ENCODE data around the gene C1orf74. TPM values are rescaled to one million over a fixed set of nuclear protein-coding genes. Genes with fewer than 3 reads are reported as not detected.

Gene C1orf74
- 1.9 and 2.4 TPM in 2 replicates for total RNA-seq

DNA sequence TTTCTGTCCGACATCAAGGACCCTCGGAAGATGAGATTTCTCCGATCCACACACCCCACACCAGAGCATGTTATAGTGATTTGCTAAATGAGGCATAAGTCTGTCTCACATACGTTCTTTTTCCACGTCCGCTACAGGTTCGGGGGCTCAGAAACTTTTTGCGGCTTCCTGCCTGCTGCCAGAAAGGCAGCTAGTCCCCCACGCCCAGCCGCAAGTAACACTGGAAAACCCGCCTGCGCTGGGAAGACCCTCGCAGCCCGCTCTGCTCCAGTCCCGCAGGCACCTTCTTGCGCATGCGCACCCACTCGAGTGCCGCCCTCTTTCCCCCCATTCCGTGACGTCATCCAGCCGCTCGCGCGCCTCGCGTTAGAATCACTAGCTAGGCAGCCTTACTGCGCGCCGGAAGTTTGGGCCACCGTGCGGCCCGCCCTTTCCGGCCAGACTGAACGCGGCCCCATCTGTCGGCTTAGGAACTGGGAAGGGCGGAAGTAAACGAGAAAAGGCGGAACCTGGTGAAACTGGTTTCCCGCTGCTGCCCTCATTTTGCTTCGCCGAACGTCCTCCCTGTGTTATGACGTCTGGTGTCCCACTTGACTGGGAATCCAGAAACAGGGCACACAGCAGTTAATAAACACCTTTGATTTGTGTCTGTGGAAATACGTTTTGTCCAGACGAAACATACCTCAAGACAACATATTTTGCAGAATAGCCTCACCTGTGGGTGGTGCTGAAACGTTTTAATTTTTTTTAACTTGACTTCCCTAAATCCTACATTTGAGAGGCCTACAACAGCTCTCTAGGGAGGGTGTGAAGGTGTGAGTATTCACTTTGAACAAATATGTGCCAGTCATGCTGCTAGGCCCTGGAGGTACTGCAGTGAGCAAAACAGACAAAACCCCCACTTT lies at the start of gene C1orf74:
C1orf74 (minus strand) TSS at position 295 of the 905 bp plus-strand sequence. CDS start 925 bp downstream, outside the sequence.

DNA sequence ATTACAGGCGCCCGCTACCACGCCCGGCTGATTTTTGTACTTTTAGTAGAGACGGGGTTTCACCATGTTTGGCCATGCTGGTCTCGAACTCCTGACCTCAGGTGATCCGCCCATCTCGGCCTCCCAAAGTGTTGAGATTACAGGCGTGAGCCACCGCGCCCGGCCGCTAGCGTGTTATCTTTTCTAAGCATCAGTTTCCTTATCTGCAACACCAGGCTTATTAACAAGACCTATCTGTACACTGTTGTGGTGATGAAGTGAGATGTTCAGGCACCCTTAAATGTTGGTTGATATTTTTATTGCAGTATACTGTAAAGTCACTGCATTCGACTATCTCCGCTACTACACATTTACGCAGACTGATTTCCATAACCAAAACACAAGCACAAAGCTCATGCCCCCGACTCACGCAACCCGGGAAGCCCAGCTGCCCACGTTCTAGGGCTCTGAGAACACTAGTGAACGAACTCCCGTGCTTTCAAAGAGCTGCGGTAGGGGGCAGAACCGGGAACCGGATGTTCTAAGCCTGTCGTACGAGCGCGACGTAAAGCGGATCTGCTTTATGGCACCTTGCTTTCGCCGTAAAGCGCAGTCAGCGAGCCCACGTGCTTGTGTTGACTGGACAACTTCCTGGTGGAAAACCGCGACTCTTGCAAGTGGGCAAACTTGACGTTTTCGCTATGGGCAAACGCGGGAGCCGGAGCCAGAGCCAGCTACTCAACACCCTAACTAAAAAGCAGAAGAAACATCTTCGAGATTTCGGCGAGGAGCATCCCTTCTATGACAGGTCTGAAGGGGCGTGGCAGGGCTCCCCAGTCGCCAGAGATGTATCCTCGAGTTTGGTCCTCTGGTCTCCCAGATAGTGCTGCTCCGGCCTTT lies 43.3 kb upstream of the C1orf74 start, which contains the start of gene UTP25:
UTP25 (plus strand) TSS at position 589 of the 879 bp plus-strand sequence; CDS start at position 681, 92 bp downstream.

GRCh38 chr1:209805875-209806760 lies 21.8 kb upstream of the C1orf74 start, which contains the start of gene IRF6:
TSS of gene IRF6 (minus strand) at chr1:209806142. CDS start at chr1:209801413, 4,729 bp downstream.

GRCh38 chr1:209755926-209756614 lies 28.3 kb downstream of the C1orf74 start, which contains the start of gene TRAF3IP3:
TSS of gene TRAF3IP3 (plus strand) at chr1:209756053. CDS start at chr1:209760040, 3,987 bp downstream.

Other genes starting within 250 kb of the C1orf74 start
- gene CAMK1G, start 200.8 kb downstream of the C1orf74 start, total RNA-seq, result not detected in 2 replicates
- 3.9 and 4.6 TPM in 2 replicates for gene LAMB3, start 132.1 kb downstream of the C1orf74 start, total RNA-seq
- gene G0S2, start 109.1 kb downstream of the C1orf74 start, total RNA-seq, result 0.65 and 1.6 TPM in 2 replicates
- 0.32 TPM in 1 of 2 replicates, not detected in the other for gene HSD11B1, start 79.7 kb downstream of the C1orf74 start, total RNA-seq
- not detected in 2 replicates for gene TRAF3IP3, start 28.5 kb downstream of the C1orf74 start, total RNA-seq
- 1.5 and 1.9 TPM in 2 replicates for gene IRF6, start 21.6 kb upstream of the C1orf74 start, total RNA-seq
- gene UTP25, start 43.4 kb upstream of the C1orf74 start, total RNA-seq, result 3.7 and 10.8 TPM in 2 replicates
- 0.32 and 1.1 TPM in 2 replicates for gene SYT14, start 153.7 kb upstream of the C1orf74 start, total RNA-seq